HepG2 (cell line): Measurements from ENCODE around the gene NLRX1. TPM values are rescaled to one million over a fixed set of nuclear protein-coding genes. Genes with fewer than 3 reads are reported as not detected.

Experiments used
- ATAC-seq: fragments of 200-7000 bp; cut with Tn5 transposase; 3 replicates; pipeline ENCODE4 v1.9.1; 2020; ENCODE audit warnings: mild to moderate bottlenecking, moderate library complexity
- BruUV-seq: library from RNA; stranded (reverse); fragments of 400-500 nt; replicated peaks from 2 replicates; lab custom pipeline; 2021; lab: Mats Ljungman, UMichigan
- CTCF ChIA-PET: fragments of 300-600 bp; formaldehyde crosslinking; extraction: SDS; loops from one replicate; lab custom pipeline; 2021; ENCODE audit warnings: low total read pairs, inconsistent platforms, low intra/inter-chr PET ratio; lab: Yijun Ruan, JAX
- POLR2A ChIA-PET: fragments of 350-600 bp; sonication (Branson Sonifier 250); formaldehyde crosslinking; loops from one replicate; lab custom pipeline; 2020; ENCODE audit warnings: antibody characterized with exemption, inconsistent platforms; lab: Yijun Ruan, JAX
- DNase-seq: peaks from one replicate; pipeline ENCODE4 v3.0.0-alpha.2; 2015; ENCODE audit warnings: low spot score
- FAIRE-seq: peaks from 3 replicates; lab custom pipeline; 2011; peaks lifted over from hg19 to GRCh38; lab: Jason Lieb, UNC
- H2AFZ ChIP-seq: one replicate; pipeline ENCODE4 v1.6.1; 2011; ENCODE audit warnings: low read length, inconsistent platforms
- H3K27ac ChIP-seq: fragments of 300-600 bp; 3 replicates; pipeline ENCODE4 v1.8.0; 2011; ENCODE audit warnings: mixed run types, mild to moderate bottlenecking, mixed read lengths, low read length, inconsistent platforms; ENCODE audit not compliant: insufficient read depth; ENCODE audit errors: extremely low read length
- H3K27me3 ChIP-seq, 2 experiments: fragments of 200-600 bp in 1 of 2; 2 replicates in 1 of 2; 3 replicates in 1 of 2; pipeline versions ENCODE4 v1.6.0 to v1.8.0; 2011; ENCODE audit warnings: low read length in 2 of 2, mild to moderate bottlenecking in 2 of 2, moderate library complexity in 2 of 2, inconsistent platforms in 1 of 2; ENCODE audit not compliant: insufficient read depth in 2 of 2, control insufficient read depth in 1 of 2
- H3K36me3 ChIP-seq, 2 experiments: fragments of 200-600 bp in 1 of 2; replicated peaks in 1 of 2; 2 replicates in 1 of 2; 3 replicates in 1 of 2; pipeline versions ENCODE4 v1.5.1 to v1.8.0; 2011; ENCODE audit warnings: low read length in 2 of 2, inconsistent platforms in 1 of 2; ENCODE audit not compliant: insufficient read depth in 2 of 2, control insufficient read depth in 1 of 2
- H3K4me1 ChIP-seq: 2 replicates; pipeline ENCODE4 v1.5.1; 2012; ENCODE audit warnings: low read length, inconsistent platforms; ENCODE audit not compliant: insufficient read depth
- H3K4me2 ChIP-seq: 2 replicates; pipeline ENCODE4 v1.6.0; 2011; ENCODE audit warnings: low read depth, low read length, inconsistent platforms
- H3K4me3 ChIP-seq, 3 experiments: fragments of 200-600 bp in 1 of 3; sonication (generic), shearing (Covaris generic) in 1 of 3; replicated peaks in 1 of 3; 2 replicates each; pipeline ENCODE4 v1.5.1; 2011 to 2016; ENCODE audit warnings: low read length in 3 of 3, inconsistent platforms in 2 of 3, low read depth in 2 of 3, mild to moderate bottlenecking in 2 of 3, control low read depth in 1 of 3, mixed read lengths in 1 of 3; ENCODE audit not compliant: insufficient read depth in 1 of 3
- H3K79me2 ChIP-seq: one replicate; pipeline ENCODE4 v1.6.1; 2011; ENCODE audit warnings: low read length, inconsistent platforms; ENCODE audit not compliant: insufficient read depth
- H3K9ac ChIP-seq: 2 replicates; pipeline ENCODE4 v1.6.0; 2011; ENCODE audit warnings: mild to moderate bottlenecking, low read depth, low read length, inconsistent platforms; ENCODE audit not compliant: insufficient read depth
- H3K9me3 ChIP-seq: 2 replicates; pipeline ENCODE4 v1.5.1; 2012; ENCODE audit warnings: mild to moderate bottlenecking, low read length
- H4K20me1 ChIP-seq: 2 replicates; pipeline ENCODE4 v1.6.0; 2011; ENCODE audit warnings: inconsistent platforms, mild to moderate bottlenecking, low read length, moderate library complexity; ENCODE audit not compliant: insufficient read depth
- YY1 ChIP-seq: IDR thresholded peaks from 2 replicates; pipeline ENCODE4 v1.6.1; 2011; ENCODE audit warnings: low read length, low read depth, moderate library complexity, mild to moderate bottlenecking; ENCODE audit not compliant: insufficient read depth, insufficient replicate concordance
- ZNF24 ChIP-seq: fragments of 450-650 bp; IDR thresholded peaks from 2 replicates; pipeline ENCODE4 v1.6.1; 2017; ENCODE audit warnings: antibody characterized with exemption, mild to moderate bottlenecking
- WGBS: methylation state at CpG from one replicate; pipeline ENCODE4 v1.1.6; 2017; ENCODE audit warnings: low lambda C conversion rate; 5-methylcytosine and 5-hydroxymethylcytosine counted together
- in situ Hi-C: cut with HindIII; loops from 2 replicates; pipeline ENCODE4 v1.10.0; 2017; ENCODE audit warnings: low pct_unique_long_range_greater_than_20kb; ENCODE audit not compliant: extremely low pct_ligation_motif_present
- intact Hi-C: fragments of 100-400 bp; cut with micrococcal nuclease; formaldehyde crosslinking; loops from one replicate; pipeline ENCODE4 v1.10.0; 2022; ENCODE audit not compliant: unreplicated experiment
- polyA plus RNA-seq, 8 experiments: library from polyadenylated mRNA; depleted of rRNA in 3 of 8; stranded (reverse) in 7 of 8; unstranded in 1 of 8; fragments of >200 nt; fragmentation: Illumina TruSeq in 4 of 8; extraction: Trizol in 4 of 8; gene quantifications; 2 replicates each; pipeline versions ENCODE4 v1.2.1 to v1.2.3, GENCODE V29; 2011 to 2016; ENCODE audit warnings: low read depth in 4 of 8, missing spikeins in 1 of 8, mixed read lengths in 1 of 8; ENCODE audit not compliant: insufficient read depth in 1 of 8
- total RNA-seq, 5 experiments: library from RNA; depleted of rRNA; stranded (reverse); fragments of >200 nt; fragmentation: Illumina TruSeq; extraction: Trizol; gene quantifications; 2 replicates each; pipeline ENCODE4 v1.2.3, GENCODE V29; 2016; ENCODE audit warnings: low read depth in 1 of 5
- TF ChIP-seq, protein P1 (sequence below): sonication (generic); formaldehyde crosslinking; IDR thresholded peaks from 2 replicates; pipeline ENCODE4 v1.4.0; 2020; ENCODE audit warnings: mild to moderate bottlenecking, missing genetic modification reagents

Gene NLRX1
- total and polyA plus RNA-seq, 2 of the 13 experiments (the other 11 are each of a cell fraction or from before 2014, with no cell fraction given), result 8.7 to 11.0 TPM

DNA sequence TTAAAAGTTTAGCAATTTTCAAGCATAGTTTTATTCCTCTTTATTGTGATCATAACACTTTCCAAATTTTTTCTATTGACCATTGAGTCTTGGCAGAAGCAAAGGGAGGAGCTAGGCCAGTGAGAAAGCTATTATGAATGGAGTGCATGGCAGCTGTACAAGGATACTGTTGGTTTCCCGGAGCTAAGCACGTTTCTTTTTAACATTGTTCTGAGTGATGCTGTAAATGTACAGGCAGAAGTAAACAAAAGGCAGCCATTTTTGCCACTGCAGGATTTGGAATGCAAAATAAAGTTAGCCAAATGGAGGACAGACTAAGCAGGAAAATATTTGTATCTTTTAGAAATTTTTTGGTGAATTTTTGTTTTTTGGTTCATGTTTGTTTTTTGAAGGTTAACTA lies 53.8 kb downstream of the NLRX1 start:
- Histone ChIP-seq H4K20me1 (no peaks in the 10 kb centered on the region), H3K27ac (no peak overlapping the region), H3K9ac (no peak overlapping the region), H3K79me2 (peaks cover 4% of the 10 kb centered on the region), H3K4me2 (no peak overlapping the region), H3K4me1 (no peaks in the 10 kb centered on the region), H3K4me3 (no peak overlapping the region), H3K27me3 (no peaks in the 10 kb centered on the region), H3K36me3 (no peaks in the 10 kb centered on the region), H3K9me3 (no peaks in the 10 kb centered on the region), H2AFZ (no peak overlapping the region)
- TF ChIP-seq YY1, result peak; percentile 41
- TF ChIP-seq, protein P1, sequence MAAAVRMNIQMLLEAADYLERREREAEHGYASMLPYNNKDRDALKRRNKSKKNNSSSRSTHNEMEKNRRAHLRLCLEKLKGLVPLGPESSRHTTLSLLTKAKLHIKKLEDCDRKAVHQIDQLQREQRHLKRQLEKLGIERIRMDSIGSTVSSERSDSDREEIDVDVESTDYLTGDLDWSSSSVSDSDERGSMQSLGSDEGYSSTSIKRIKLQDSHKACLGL (CRISPR knock-in tag), result no peak
- no peak for ATAC-seq
- no peak for DNase-seq
- 47% methylated on average over 2 of the region's 2 CpGs for WGBS
- POLR2A ChIA-PET, result no interaction called here
- no TSS peak for BruUV-seq
- intact Hi-C loops, result no loop called here
- FAIRE-seq, result no peak
- in situ Hi-C loops, result no loop called here
- CTCF ChIA-PET, result no interaction called here

DNA sequence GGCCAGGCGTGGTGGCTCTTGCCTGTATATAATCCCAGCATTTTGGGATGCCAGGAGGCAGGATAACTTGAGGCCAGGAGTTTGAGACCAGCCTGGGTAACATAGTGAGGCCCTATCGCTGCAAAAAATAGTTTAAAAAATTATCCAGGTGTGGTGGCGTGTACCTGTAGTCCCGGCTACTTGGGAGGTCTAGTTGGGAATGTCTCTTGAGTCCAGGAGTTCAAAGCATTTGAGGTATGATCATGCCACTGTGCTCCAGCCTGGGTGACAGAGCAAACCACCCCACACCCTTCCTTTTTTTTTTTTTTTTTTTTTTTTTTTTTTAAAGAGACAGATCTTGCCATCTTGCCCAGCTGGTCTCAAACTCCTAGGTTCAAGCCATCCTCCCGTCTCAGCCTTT lies 54.4 kb downstream of the NLRX1 start:
- POLR2A ChIA-PET, result no interaction called here
- intact Hi-C loops (no loop called here), in situ Hi-C loops (no loop called here)
- CTCF ChIA-PET, result no interaction called here
- H3K4me3 ChIP-seq, result no peak overlapping the region
- no peaks in the 10 kb centered on the region for H3K9me3 ChIP-seq
- no peak overlapping the region for H3K27ac ChIP-seq
- no peak for DNase-seq
- no peaks in the 10 kb centered on the region for H3K4me1 ChIP-seq
- 95% methylated on average over 5 of the region's 5 CpGs for WGBS
- TF ChIP-seq ZNF24, result no peak
- H3K79me2 ChIP-seq, result peaks cover 4% of the 10 kb centered on the region
- no peaks in the 10 kb centered on the region for H3K36me3 ChIP-seq
- BruUV-seq, result no TSS peak
- no peak overlapping the region for H3K9ac ChIP-seq
- no peak for FAIRE-seq
- H3K27me3 ChIP-seq, result no peaks in the 10 kb centered on the region
- H3K4me2 ChIP-seq, result no peak overlapping the region
- H2AFZ ChIP-seq, result no peak overlapping the region
- ATAC-seq, result no peak
- no peaks in the 10 kb centered on the region for H4K20me1 ChIP-seq
